ENCODE data around the gene HNRNPA2B1.

DNA sequence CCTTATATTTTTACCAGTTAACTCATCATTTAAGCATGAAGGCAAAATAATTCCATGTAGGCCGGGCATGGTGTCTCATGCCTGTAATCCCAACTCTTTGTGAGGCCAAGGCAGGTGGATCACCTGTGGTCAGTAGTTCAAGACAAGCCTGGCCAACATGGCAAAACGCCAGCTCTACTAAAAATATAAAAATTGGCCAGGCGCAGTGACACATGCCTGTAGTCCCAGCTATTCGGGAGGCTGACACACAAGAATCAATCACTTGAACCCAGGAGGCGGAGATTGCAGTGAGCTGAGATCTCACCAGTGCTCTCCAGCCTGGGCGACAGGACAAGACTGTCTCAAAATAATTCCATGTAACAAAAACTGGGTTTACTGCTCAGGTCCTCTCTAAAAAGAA lies 18.3 kb downstream of the HNRNPA2B1 start:
- TF ChIP-seq POLR2A (IDR thresholded peaks at IDR 0.05; ENCODE audit: low read length) (no peak), GATA1 (IDR thresholded peaks at IDR 0.05; ENCODE audit: low read depth, low read length) (no peak)
